ENCODE results near the gene AEBP1.

Gene AEBP1

DNA sequence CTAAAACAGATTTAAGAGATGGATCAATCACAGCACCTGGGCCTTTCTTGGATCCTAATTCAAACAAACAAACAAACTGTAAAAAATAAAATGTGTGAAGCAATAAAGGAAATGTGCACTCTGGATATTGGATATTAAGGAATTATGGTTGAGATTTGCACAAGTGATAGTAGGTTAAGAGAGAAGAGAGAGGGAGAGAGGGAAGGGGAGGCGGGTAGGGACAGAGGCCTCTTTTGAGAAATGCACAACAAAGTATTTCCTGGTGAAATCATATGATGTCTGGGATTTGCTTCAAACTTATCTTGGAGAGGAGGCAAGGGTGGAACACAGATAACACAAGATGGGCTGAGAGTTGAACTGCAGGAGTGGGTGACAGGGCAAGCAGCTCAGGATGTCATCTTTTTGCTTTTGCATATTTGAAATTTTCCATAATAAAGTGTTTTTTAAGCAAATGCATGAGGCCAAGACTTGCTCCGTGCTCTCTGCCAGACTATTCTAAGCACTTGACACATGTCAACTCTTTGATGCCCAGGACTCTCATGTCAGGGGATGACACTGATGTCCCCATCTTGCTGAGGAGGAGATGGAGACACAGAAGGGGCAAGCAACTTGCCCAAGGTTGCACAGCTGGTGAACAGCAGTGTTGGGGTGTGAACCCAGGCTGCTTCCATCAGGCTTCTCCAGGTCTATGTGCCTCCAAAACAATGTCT lies 9.1 kb upstream of the AEBP1 start:
- Histone ChIP-seq H3K4me3 (ENCODE audit: low read depth, low read length) (no peak overlapping the region), H3K4me1 (ENCODE audit: control insufficient read depth, insufficient read depth, low read length) (no peaks in the 10 kb centered on the region), H3K27me3 (ENCODE audit: control insufficient read depth, insufficient read depth, low read length) (no peaks in the 10 kb centered on the region), H3K9ac (ENCODE audit: low read depth, low read length) (no peak overlapping the region), H3K9me3 (ENCODE audit: control insufficient read depth, insufficient read depth, low read length) (no peaks in the 10 kb centered on the region), H3K36me3 (ENCODE audit: control insufficient read depth, insufficient read depth, low read length) (no peaks in the 10 kb centered on the region)

DNA sequence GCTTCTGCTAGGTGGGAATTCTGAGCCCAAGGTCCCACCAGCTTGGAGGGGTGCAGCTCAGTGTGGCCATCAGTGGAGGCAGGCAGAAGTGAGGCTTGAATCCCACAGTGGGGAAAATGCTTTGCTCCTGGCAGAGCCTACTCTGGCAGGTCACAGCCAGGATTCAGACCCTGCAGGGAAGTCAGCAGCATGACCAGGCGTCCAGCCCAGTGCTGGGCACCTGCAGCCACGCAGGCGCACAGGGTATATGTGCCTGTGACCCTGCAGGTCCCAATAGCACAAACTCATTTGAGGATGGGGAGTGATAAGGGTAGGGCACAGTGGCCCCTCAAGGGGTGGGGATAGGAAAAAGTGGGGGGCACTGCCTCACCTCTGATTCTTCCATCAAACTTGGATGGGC lies 8.4 kb upstream of the AEBP1 start:
- Histone ChIP-seq H3K4me3 (ENCODE audit: low read depth, low read length) (no peak overlapping the region), H3K9ac (ENCODE audit: low read depth, low read length) (no peak overlapping the region), H3K36me3 (ENCODE audit: control insufficient read depth, insufficient read depth, low read length) (no peaks in the 10 kb centered on the region), H3K27me3 (ENCODE audit: control insufficient read depth, insufficient read depth, low read length) (no peaks in the 10 kb centered on the region), H3K9me3 (ENCODE audit: control insufficient read depth, insufficient read depth, low read length) (no peaks in the 10 kb centered on the region), H3K4me1 (ENCODE audit: control insufficient read depth, insufficient read depth, low read length) (no peaks in the 10 kb centered on the region)

DNA sequence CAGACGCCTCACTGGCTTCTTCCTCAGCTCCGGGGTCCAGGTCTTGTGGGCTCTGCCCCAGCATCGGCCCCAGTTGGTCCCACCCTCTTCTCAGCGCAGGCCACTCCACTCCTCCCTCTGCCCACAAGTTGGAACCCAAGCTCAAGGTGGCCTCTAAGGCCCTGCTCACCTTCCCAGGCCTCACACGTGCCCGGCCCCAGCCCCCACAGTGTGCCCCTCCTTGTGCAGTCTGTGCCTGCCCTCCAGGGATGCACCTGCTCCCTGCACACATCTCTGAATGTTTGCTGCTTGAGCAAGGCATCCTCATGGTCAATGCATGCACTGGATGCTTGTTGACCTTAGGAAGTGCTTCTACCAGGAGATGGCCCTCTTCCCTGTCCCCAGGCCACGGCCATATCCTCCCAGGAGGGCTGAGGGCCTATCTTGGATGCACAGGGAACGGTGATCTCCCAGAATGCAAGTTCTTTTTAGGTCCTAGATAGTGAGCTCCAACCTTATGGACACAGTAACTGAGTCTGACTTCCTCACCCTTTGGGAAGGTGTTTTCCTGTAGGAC lies 7.7 kb upstream of the AEBP1 start:
- Histone ChIP-seq H3K36me3 (ENCODE audit: control insufficient read depth, insufficient read depth, low read length) (no peaks in the 10 kb centered on the region), H3K9ac (ENCODE audit: low read depth, low read length) (no peak overlapping the region), H3K4me1 (ENCODE audit: control insufficient read depth, insufficient read depth, low read length) (no peaks in the 10 kb centered on the region)

DNA sequence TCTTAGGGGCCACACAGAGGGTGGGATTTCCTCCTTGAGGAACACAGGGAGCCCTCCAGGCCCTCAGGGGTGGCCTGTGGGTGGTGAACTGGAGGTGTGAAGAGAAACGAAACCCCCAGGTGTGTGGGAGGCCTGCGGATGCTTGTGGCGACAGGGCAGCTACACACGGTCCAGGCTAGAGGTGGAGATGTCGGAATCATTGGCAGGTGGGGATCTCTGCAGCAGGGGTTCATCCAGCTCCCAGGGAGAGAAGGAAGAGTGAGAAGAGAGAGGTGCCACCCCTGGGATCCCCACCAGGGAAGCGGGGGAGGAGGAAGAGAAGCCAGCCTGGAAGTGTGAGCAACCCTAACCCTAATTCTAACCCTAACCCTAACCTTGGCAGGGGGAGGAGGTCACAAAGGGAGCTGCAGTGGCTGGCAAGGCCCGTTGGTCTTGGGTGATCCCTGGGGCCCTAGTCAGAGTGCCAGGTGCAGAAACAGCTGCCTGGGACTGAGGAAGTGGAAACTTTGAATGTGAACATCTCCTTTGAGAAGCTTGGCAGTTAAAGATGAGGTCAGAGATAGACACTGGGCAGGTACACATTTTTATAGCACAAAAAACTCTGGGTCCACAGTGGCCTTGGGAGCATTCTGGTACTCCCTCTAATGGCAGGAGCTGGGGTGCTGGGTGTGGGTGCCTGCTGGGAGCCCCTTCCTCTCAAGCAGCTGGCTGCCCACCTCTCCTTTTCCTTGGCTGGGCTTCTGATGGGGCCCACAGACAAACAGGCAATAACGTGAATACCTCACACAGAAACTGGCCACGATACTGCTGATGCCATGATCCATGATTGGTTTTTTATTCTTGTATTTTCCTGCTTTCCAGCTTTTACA lies 6.8 kb upstream of the AEBP1 start:
- Histone ChIP-seq H3K4me3 (ENCODE audit: low read depth, low read length) (no peak overlapping the region), H3K27me3 (ENCODE audit: control insufficient read depth, insufficient read depth, low read length) (peaks cover 2% of the 10 kb centered on the region), H3K4me1 (ENCODE audit: control insufficient read depth, insufficient read depth, low read length) (no peaks in the 10 kb centered on the region), H3K9me3 (ENCODE audit: control insufficient read depth, insufficient read depth, low read length) (no peaks in the 10 kb centered on the region), H3K36me3 (ENCODE audit: control insufficient read depth, insufficient read depth, low read length) (no peaks in the 10 kb centered on the region), H3K9ac (ENCODE audit: low read depth, low read length) (no peak overlapping the region)

More for the DNA sequence above, 7.7 kb upstream of the AEBP1 start:
- Histone ChIP-seq H3K9me3 (ENCODE audit: control insufficient read depth, insufficient read depth, low read length) (no peaks in the 10 kb centered on the region), H3K4me3 (ENCODE audit: low read depth, low read length) (no peak overlapping the region), H3K27me3 (ENCODE audit: control insufficient read depth, insufficient read depth, low read length) (no peaks in the 10 kb centered on the region)

DNA sequence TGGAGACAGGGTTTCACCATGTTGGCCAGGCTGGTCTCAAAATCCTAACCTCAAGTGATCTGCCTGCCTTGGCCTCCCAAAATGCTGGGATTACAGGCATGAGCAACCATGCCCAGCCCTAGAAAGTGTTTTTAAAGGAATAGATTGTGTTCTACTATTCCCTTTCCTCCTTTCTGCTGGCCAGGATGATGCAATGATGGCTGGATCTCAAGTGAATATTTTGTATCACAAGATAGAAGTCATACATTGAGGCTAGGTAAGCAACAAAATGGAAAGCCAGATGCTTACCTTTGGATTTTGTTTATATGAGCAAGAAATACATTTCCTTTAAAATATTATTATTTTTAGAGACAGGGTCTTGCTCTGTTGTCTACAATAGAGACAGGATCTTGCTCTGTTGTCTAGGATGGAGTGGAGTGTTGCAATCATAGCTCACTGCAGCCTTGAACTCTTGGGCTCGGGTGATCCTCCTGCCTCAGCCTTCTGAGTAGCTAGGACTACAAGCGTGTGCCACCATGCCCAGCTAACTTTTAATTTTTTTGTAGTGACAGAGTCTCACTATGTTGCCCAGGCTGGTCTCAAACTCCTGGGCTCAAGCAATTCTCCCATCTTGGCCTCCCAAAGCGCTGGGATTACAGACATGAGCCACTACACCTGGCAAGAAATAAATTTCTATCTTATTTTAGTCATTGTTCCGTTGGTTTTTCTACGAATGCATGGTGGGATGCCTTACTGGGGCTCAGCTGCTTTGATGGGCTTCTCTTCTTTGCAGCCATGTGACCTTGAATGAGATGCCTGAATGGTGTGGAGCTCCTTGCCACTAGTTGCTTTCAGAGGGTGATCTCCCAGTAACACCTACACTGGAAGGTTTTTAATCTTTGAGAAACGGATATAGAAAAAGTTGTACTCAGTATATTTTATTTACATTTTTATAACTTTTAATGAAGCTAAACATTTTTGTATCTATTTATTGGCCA lies 5.8 kb upstream of the AEBP1 start:
- Histone ChIP-seq H3K4me3 (ENCODE audit: low read depth, low read length) (no peak overlapping the region), H3K9ac (ENCODE audit: low read depth, low read length) (no peak overlapping the region), H3K9me3 (ENCODE audit: control insufficient read depth, insufficient read depth, low read length) (no peaks in the 10 kb centered on the region), H3K27me3 (ENCODE audit: control insufficient read depth, insufficient read depth, low read length) (peaks cover 9% of the 10 kb centered on the region), H3K36me3 (ENCODE audit: control insufficient read depth, insufficient read depth, low read length) (no peaks in the 10 kb centered on the region), H3K4me1 (ENCODE audit: control insufficient read depth, insufficient read depth, low read length) (no peaks in the 10 kb centered on the region)

DNA sequence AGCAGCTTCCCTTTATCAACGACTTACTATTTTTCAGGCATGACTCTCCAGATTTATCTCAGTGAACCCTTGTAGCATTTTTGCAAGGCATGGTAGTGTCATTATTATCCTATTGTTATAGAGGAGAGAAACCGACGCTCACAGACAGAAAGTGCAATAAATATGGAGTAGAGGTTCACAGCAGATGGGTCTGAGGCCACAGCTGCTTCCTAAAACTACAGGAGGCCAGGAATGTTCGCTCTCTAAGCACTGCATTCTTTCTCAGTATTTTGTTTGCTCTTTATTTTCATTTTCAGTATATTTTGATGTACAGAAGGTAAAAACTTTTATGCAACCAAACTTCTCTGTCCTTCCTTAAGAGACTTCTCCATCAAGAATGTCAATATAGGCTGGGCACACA lies 4.5 kb upstream of the AEBP1 start:
- Histone ChIP-seq H3K27me3 (ENCODE audit: control insufficient read depth, insufficient read depth, low read length) (peaks cover 9% of the 10 kb centered on the region), H3K36me3 (ENCODE audit: control insufficient read depth, insufficient read depth, low read length) (no peaks in the 10 kb centered on the region), H3K9me3 (ENCODE audit: control insufficient read depth, insufficient read depth, low read length) (no peaks in the 10 kb centered on the region), H3K9ac (ENCODE audit: low read depth, low read length) (no peak overlapping the region), H3K4me1 (ENCODE audit: control insufficient read depth, insufficient read depth, low read length) (no peaks in the 10 kb centered on the region), H3K4me3 (ENCODE audit: low read depth, low read length) (no peak overlapping the region)

DNA sequence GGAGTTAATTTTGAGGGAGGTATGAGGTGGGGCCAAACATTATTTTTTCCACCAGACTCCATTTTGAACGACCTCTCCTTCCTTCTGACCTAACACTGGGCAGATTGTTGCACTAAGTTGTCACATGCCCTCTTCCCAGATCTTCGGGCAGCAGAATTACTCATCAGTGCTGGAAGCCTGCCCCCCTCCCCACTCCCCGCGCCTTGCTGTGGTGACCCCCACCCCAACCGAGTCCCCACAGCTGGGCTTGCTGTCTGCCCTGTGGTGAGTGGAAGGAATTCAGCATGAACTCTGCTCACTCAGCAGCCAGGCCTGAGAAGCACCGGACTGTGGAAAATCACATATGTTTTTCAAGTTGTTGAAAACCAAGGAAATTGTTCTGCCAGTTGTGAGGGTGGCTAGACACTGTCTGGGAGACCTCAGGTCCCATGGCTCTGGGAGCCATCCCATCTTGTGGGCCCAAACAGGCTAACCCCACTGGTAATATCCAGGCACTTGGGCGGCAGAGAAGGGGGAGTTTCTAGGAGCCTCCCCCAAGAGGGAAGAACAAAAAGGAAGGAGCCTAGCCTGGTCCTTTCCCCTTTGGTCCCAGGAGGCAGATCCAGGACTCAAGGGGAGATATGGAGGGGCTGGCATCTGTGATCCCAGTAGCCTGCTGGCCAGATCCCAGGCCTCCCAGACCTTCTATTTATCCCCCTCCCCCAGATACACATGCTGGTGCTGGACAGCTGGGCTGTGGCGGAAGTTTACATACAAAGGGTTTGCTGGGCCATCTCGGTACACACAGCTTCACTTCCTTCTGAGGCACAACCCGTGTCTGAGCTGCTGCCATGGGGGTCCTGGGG lies 3.5 kb upstream of the AEBP1 start:
- Histone ChIP-seq H3K27me3 (ENCODE audit: control insufficient read depth, insufficient read depth, low read length) (peaks cover 18% of the 10 kb centered on the region), H3K36me3 (ENCODE audit: control insufficient read depth, insufficient read depth, low read length) (no peaks in the 10 kb centered on the region), H3K4me1 (ENCODE audit: control insufficient read depth, insufficient read depth, low read length) (no peaks in the 10 kb centered on the region), H3K9me3 (ENCODE audit: control insufficient read depth, insufficient read depth, low read length) (no peaks in the 10 kb centered on the region), H3K9ac (ENCODE audit: low read depth, low read length) (no peak overlapping the region), H3K4me3 (ENCODE audit: low read depth, low read length) (no peak overlapping the region)

DNA sequence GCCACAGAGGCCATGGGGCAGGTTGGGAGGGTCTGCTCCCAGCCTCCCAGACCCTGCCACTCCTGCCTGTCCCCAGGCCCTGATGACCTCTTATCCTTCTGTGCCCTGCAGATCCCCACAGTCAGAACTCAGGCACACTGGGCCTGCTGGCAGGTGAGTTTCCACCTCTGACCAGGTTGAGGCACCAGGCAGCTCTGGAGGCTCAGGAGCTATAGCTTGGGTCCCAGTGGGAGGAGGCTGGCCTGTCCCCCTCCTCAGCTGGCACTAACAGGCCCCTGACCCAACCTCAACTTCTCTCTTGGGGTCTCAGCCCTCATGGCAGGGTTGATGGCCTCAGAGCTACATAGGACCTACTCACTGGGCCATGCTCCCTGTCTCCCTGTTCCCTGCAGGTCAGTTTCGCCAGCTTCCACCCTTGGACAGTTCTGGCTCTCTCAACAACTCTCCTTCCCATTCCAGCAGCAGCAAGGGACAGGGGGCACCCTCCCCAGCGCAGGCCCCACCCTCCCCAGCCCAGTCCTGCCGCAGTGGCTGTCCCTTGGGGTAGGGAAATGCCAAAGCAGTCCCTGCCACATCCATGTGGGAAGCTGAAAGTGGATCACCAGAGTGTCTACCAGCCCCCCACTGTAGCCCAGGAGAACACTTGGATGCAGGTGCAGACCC lies 2.7 kb upstream of the AEBP1 start:
- H3K9me3 ChIP-seq (ENCODE audit: control insufficient read depth, insufficient read depth, low read length) = no peaks in the 10 kb centered on the region
- no peak overlapping the region for H3K9ac ChIP-seq (ENCODE audit: low read depth, low read length)
- no peaks in the 10 kb centered on the region for H3K36me3 ChIP-seq (ENCODE audit: control insufficient read depth, insufficient read depth, low read length)
- peaks cover 22% of the 10 kb centered on the region for H3K27me3 ChIP-seq (ENCODE audit: control insufficient read depth, insufficient read depth, low read length)
- H3K4me1 ChIP-seq (ENCODE audit: control insufficient read depth, insufficient read depth, low read length) = no peaks in the 10 kb centered on the region
- no peak overlapping the region for H3K4me3 ChIP-seq (ENCODE audit: low read depth, low read length)

DNA sequence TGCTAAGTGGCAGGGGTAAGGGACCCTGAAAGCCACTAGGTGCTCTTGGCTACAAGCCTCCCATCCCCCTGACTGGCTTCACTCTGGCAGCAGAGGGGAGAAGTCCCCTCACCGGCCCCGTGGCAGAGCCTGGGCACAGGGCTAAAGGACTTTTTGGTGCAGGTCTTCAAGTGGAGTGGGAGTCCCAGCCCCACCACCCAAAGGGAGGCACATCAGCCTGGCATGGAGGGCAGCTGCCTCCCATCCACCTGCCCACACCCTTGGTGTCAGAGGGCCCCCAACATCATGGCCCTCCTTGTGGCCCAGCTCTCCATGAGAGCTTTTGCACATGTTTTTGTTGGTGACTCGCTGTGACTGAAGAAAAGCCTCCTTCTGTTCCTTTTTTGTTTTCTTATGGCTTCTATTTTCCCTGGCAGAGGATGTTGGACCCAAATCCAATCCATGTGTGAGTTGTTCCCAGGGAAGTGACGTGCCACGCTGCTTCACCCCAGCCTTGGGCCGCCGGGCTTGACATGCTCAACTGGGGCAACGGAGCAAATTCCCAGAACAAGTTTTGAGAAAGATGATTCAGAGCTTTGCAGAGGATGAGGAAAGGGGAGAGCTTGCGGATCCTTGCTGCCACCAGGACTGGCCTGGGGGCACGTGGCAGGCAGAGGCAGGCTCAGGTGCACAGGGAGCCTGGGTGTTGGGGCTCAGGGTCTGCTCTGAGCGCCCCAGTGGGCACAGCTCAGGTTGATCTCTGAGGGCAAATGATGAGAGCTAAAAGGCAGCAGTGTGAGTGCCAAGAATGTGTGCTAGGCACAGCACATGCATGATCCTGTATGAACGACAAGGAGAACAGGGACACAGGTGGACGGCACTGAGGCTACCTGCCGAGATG lies 1.9 kb upstream of the AEBP1 start:
- no peaks in the 10 kb centered on the region for H3K4me1 ChIP-seq (ENCODE audit: control insufficient read depth, insufficient read depth, low read length)
- no peak overlapping the region for H3K9ac ChIP-seq (ENCODE audit: low read depth, low read length)
- no peaks in the 10 kb centered on the region for H3K9me3 ChIP-seq (ENCODE audit: control insufficient read depth, insufficient read depth, low read length)
- H3K4me3 ChIP-seq (ENCODE audit: low read depth, low read length) = no peak overlapping the region
- H3K36me3 ChIP-seq (ENCODE audit: control insufficient read depth, insufficient read depth, low read length) = no peaks in the 10 kb centered on the region
- peaks cover 22% of the 10 kb centered on the region for H3K27me3 ChIP-seq (ENCODE audit: control insufficient read depth, insufficient read depth, low read length)

Data from iPS-15b (cell line).